Gastrocnemius medialis (tissue), 4 donors: Measurements from ENCODE around the gene TMEM39B.

ENCODE experiments used
- CTCF ChIP-seq, 5 experiments: fragments of 450-650 bp in 3 of 5; fragments of 200-600 bp in 2 of 5; sonication (generic) in 2 of 5; IDR thresholded peaks in 4 of 5; conservative IDR thresholded peaks in 1 of 5; 1 replicate in 4 of 5; 2 replicates in 1 of 5; pipeline ENCODE4 v1.5.1; 2016 to 2019; ENCODE audit warnings: antibody characterized with exemption in 5 of 5, mild to moderate bottlenecking in 3 of 5, moderate library complexity in 3 of 5
- POLR2A ChIP-seq, 2 donors: fragments of 450-650 bp; IDR thresholded peaks; one replicate each; pipeline ENCODE4 v1.6.1; 2017; ENCODE audit warnings: antibody characterized with exemption in 2 of 2, mild to moderate bottlenecking in 2 of 2, moderate library complexity in 2 of 2

GRCh38 chr1:32099426-32099825, 26.7 kb downstream of the TMEM39B start:
- no peak for TF ChIP-seq POLR2A (IDR thresholded peaks at IDR 0.05)
- TF ChIP-seq CTCF (IDR thresholded peaks at IDR 0.05 in 4 of 5, conservative IDR thresholded peaks at IDR 0.05 in 1 of 5) = no peak
